A673 (cell line): ENCODE results near the gene HOXC6. TPM values are rescaled to one million over a fixed set of nuclear protein-coding genes. Genes with fewer than 3 reads are reported as not detected.

ENCODE experiments used
- BruUV-seq: library from RNA; stranded (reverse); fragments of 400-500 nt; replicated peaks from 2 replicates; lab custom pipeline; 2021; lab: Mats Ljungman, UMichigan
- CTCF ChIA-PET: fragments of 300-600 bp; sonication (Branson Sonifier 250); formaldehyde crosslinking; loops from one replicate; lab custom pipeline; 2022; ENCODE audit warnings: antibody characterized with exemption; lab: Charles Lee
- POLR2A ChIA-PET: fragments of 300-600 bp; sonication (Branson Sonifier 250); formaldehyde crosslinking; loops from one replicate; lab custom pipeline; 2022; ENCODE audit warnings: antibody characterized with exemption; ENCODE audit not compliant: low non-redundant PET; lab: Charles Lee
- DNase-seq: peaks from one replicate; pipeline ENCODE4 v3.0.0-alpha.2; 2015; ENCODE audit warnings: low spot score
- H3K27ac ChIP-seq: fragments of 200-600 bp; sonication (generic); 2 replicates; pipeline ENCODE4 v1.5.1; 2016; ENCODE audit warnings: mixed run types, low read depth, mild to moderate bottlenecking, mixed read lengths, antibody characterized with exemption, low read length; ENCODE audit not compliant: poor library complexity, severe bottlenecking
- H3K27me3 ChIP-seq: fragments of 200-600 bp; sonication (generic); replicated peaks from 2 replicates; pipeline ENCODE4 v1.6.1; 2017; ENCODE audit warnings: mixed run types, low read depth, mild to moderate bottlenecking, mixed read lengths, antibody characterized with exemption, low read length; ENCODE audit not compliant: insufficient read depth, poor library complexity
- H3K36me3 ChIP-seq: fragments of 200-600 bp; sonication (generic); 2 replicates; pipeline ENCODE4 v1.6.1; 2016; ENCODE audit warnings: mixed run types, mild to moderate bottlenecking, mixed read lengths, antibody characterized with exemption, low read length; ENCODE audit not compliant: insufficient read depth, poor library complexity, severe bottlenecking
- H3K4me1 ChIP-seq: fragments of 200-600 bp; sonication (generic); 2 replicates; pipeline ENCODE4 v1.6.1; 2017; ENCODE audit warnings: mixed run types, mild to moderate bottlenecking, mixed read lengths, antibody characterized with exemption, low read length; ENCODE audit not compliant: insufficient read depth, poor library complexity, severe bottlenecking
- H3K4me3 ChIP-seq: fragments of 200-600 bp; sonication (generic); 2 replicates; pipeline ENCODE4 v1.5.1; 2016; ENCODE audit warnings: low read depth, mixed run types, mild to moderate bottlenecking, mixed read lengths, low read length; ENCODE audit not compliant: poor library complexity, severe bottlenecking
- H3K9me3 ChIP-seq: fragments of 200-600 bp; sonication (generic); 2 replicates; pipeline ENCODE4 v1.6.1; 2016; ENCODE audit warnings: mixed run types, low read depth, mild to moderate bottlenecking, mixed read lengths, antibody characterized with exemption, low read length; ENCODE audit not compliant: poor library complexity, severe bottlenecking
- CTCF ChIP-seq: fragments of 300-800, 200-600 bp; sonication (generic); conservative IDR thresholded peaks from 2 replicates; pipeline ENCODE4 v1.5.1; 2017; ENCODE audit warnings: low read depth, mild to moderate bottlenecking, antibody characterized with exemption, low read length, moderate library complexity, mixed read lengths
- EZH2 ChIP-seq: fragments of 200-600 bp; sonication (generic); IDR thresholded peaks from 2 replicates; pipeline ENCODE4 v1.6.1; 2017; ENCODE audit warnings: borderline replicate concordance, low read depth, mild to moderate bottlenecking, mixed read lengths, antibody characterized with exemption, low read length; ENCODE audit not compliant: poor library complexity, severe bottlenecking
- intact Hi-C: fragments of 100-400 bp; cut with micrococcal nuclease; formaldehyde crosslinking; loops from one replicate; pipeline ENCODE4 v1.10.0; 2022; ENCODE audit not compliant: unreplicated experiment
- total RNA-seq: library from RNA; stranded (reverse); gene quantifications from 2 replicates; pipeline ENCODE4 v1.2.3, GENCODE V29; 2021

HOXC6 gene
- total RNA-seq, 1 experiment from 2014 or later: 20.8 TPM

- no peaks in the 10 kb centered on the region for H3K27me3 ChIP-seq
Measured at GRCh38 chr12:53984901-53985691, 43.1 kb upstream of the HOXC6 start, which contains the start of gene HOXC10. TSS of gene HOXC10 (plus strand) at chr12:53985146. CDS start at chr12:53985260, 114 bp downstream.

GRCh38 chr12:53985692-53985993 is 42.6 kb upstream of the HOXC6 start:
- Histone ChIP-seq H3K27ac (peak overlapping the region; percentile 81), H3K9me3 (no peaks in the 10 kb centered on the region), H3K27me3 (no peaks in the 10 kb centered on the region), H3K36me3 (no peaks in the 10 kb centered on the region), H3K4me1 (peaks cover 44% of the 10 kb centered on the region), H3K4me3 (peak overlapping the region; percentile 72)
- intact Hi-C loops: loop anchor here (2.0 to 10.0 kb wide), 2 partner anchors 221 to 389 kb away; no protein-coding TSS in a partner anchor
- CTCF ChIA-PET: interaction anchor here (0.8 to 3.4 kb wide), 14 partner anchors 10 to 242 kb away, joined by 3 to 32 read pairs (median 10); partner anchors contain the start of genes HOXC5, HOXC8, HOXC9 and SMUG1
- TF ChIP-seq EZH2 (no peak), CTCF (no peak)
- DNase-seq: no peak
- POLR2A ChIA-PET: interaction anchor here (0.7 kb wide), 1 partner anchor 205 kb away, joined by 3 read pairs; no protein-coding TSS in a partner anchor
- no TSS peak for BruUV-seq

More at GRCh38 chr12:53984901-53985691, 43.1 kb upstream of the HOXC6 start, which contains the start of gene HOXC10:
- peak; percentile 99 for DNase-seq
- intact Hi-C loops: loop anchor here (1.0 to 10.0 kb wide), 5 partner anchors 218 to 390 kb away; no protein-coding TSS in a partner anchor
- ChIA-PET POLR2A (interaction anchor here (0.5 to 0.6 kb wide), 4 partner anchors 21 to 308 kb away, joined by 3 to 15 read pairs (median 4); no protein-coding TSS in a partner anchor), CTCF (interaction anchor here (0.5 to 3.4 kb wide), 28 partner anchors 9 to 395 kb away, joined by 3 to 32 read pairs (median 6); partner anchors contain the start of genes HOXC5, HOXC8, HOXC9 and SMUG1)
- Histone ChIP-seq H3K36me3 (no peaks in the 10 kb centered on the region), H3K4me1 (peaks cover 43% of the 10 kb centered on the region), H3K9me3 (no peaks in the 10 kb centered on the region), H3K27ac (peak within 1 kb of the TSS; percentile 81), H3K4me3 (peak within 1 kb of the TSS; percentile 72)
- TF ChIP-seq CTCF: peak; percentile 80
- no peak for TF ChIP-seq EZH2
- BruUV-seq: no TSS peak

GRCh38 chr12:53985994-53986685 is 42.1 kb upstream of the HOXC6 start:
- H3K4me3 ChIP-seq: peak overlapping the region; percentile 72
- ChIA-PET CTCF (interaction anchor here (0.7 to 3.4 kb wide), 10 partner anchors 9 to 243 kb away, joined by 3 to 32 read pairs (median 10); partner anchors contain the start of genes HOXC8 and SMUG1), POLR2A (interaction anchor here (0.7 kb wide), 1 partner anchor 204 kb away, joined by 3 read pairs; no protein-coding TSS in a partner anchor)
- H3K4me1 ChIP-seq: peaks cover 49% of the 10 kb centered on the region
- no peak for DNase-seq
- H3K27me3 ChIP-seq: no peaks in the 10 kb centered on the region
- BruUV-seq: no TSS peak
- TF ChIP-seq CTCF: no peak
- TF ChIP-seq EZH2: no peak
- H3K36me3 ChIP-seq: no peaks in the 10 kb centered on the region
- intact Hi-C loops: loop anchor here (2.0 to 10.0 kb wide), 2 partner anchors 221 to 389 kb away; no protein-coding TSS in a partner anchor
- no peaks in the 10 kb centered on the region for H3K9me3 ChIP-seq
- peak overlapping the region; percentile 81 for H3K27ac ChIP-seq
